ENCODE results near the gene VWA5B1. TPM values are rescaled to one million over a fixed set of nuclear protein-coding genes. Genes with fewer than 3 reads are reported as not detected.

VWA5B1 gene
- total RNA-seq, 2 donors from 2014 or later = 0.44 TPM; not detected in 1

DNA sequence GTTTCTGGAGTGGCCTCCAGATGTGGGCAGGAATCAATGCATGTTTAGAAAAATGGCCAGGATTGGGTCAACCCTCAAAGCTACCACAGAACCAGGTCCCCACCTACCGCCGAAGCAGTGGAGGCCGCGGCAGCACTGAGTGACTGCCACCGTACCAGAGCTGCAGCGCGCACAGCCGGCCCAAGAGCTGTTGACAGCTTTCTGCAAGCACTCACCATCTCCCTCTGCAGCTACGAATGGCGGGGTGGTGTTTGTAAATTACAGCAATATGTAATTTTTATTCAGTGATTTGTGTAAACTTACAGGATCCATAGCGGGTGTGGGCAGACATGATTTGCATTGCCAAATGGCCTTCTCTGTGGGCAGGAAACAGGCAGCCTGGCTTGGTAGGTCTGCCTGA is 98.9 kb downstream of the VWA5B1 start:
- no peak overlapping the region for H3K4me3 Mint-ChIP-seq
- TF ChIP-seq, protein P1, sequence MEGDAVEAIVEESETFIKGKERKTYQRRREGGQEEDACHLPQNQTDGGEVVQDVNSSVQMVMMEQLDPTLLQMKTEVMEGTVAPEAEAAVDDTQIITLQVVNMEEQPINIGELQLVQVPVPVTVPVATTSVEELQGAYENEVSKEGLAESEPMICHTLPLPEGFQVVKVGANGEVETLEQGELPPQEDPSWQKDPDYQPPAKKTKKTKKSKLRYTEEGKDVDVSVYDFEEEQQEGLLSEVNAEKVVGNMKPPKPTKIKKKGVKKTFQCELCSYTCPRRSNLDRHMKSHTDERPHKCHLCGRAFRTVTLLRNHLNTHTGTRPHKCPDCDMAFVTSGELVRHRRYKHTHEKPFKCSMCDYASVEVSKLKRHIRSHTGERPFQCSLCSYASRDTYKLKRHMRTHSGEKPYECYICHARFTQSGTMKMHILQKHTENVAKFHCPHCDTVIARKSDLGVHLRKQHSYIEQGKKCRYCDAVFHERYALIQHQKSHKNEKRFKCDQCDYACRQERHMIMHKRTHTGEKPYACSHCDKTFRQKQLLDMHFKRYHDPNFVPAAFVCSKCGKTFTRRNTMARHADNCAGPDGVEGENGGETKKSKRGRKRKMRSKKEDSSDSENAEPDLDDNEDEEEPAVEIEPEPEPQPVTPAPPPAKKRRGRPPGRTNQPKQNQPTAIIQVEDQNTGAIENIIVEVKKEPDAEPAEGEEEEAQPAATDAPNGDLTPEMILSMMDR (conservative IDR thresholded peaks at IDR 0.05) = no peak
- H3K27me3 Mint-ChIP-seq (ENCODE audit: insufficient read depth) = peaks cover 89% of the 10 kb centered on the region
- H3K9me3 Mint-ChIP-seq = peaks cover 1% of the 10 kb centered on the region
- WGBS, 2 experiments (ENCODE audit: insufficient coverage in 1 of 2, insufficient read length in 1 of 2) = 92 to 100% methylated on average over 5 to 11 of the region's 11 CpGs
- Histone ChIP-seq H3K27me3 (ENCODE audit: control insufficient read depth, insufficient read depth, low read length, poor library complexity, severe bottlenecking) (peaks cover 81% of the 10 kb centered on the region), H3K27ac (ENCODE audit: low read depth, low read length) (no peak overlapping the region), H3K4me3 (ENCODE audit: low read length) (no peak overlapping the region), H3K36me3 (ENCODE audit: control insufficient read depth, insufficient read depth, low read length) (no peaks in the 10 kb centered on the region), H3K9me3 (ENCODE audit: control insufficient read depth, low read length) (no peaks in the 10 kb centered on the region), H3K4me1 (ENCODE audit: control insufficient read depth, insufficient read depth, low read length) (peaks cover 3% of the 10 kb centered on the region), H3K9ac (ENCODE audit: extremely low read depth, low read length, poor library complexity, severe bottlenecking) (no peak overlapping the region)
- DNase-seq = no peak
- no peak overlapping the region for H3K27ac Mint-ChIP-seq
- peaks cover 8% of the 10 kb centered on the region for H3K4me1 Mint-ChIP-seq
- no peaks in the 10 kb centered on the region for H3K36me3 Mint-ChIP-seq (ENCODE audit: low read depth)

DNA sequence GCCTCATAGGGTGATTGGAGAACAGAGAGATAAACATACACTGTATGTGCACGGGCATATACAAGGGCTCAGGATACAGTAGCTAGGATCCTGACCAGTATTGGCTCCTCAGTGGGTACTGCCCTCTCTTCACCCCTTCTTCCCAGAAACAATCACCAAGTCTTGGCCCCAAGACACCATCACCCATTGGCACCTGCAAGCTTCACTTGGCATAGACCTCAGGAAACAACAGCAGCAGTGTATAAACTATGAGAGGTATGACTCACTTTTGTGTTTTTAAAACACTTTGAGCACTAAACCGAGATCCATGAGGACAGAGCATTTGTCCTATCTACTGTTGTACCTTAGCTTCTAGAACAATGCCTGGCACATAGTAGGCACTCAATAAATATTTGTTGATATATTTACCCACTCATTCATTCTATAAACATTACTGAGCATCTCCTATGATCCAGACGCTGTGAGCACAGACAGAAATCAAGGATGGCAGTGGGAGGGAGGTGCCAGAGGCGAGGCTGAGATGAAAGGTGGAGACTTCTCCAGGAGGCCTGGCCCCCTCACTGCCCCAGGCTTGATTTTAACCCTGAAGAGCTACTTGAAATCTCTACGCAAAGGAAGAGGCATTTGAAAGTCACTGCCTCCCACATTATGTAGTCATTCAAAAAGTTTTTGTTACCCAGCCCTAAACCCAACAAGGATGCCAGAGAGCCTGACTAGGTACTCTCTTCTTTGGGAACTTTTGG is 100.1 kb downstream of the VWA5B1 start:
- TF ChIP-seq, protein P1 (conservative IDR thresholded peaks at IDR 0.05) = no peak
- Histone ChIP-seq H3K9ac (ENCODE audit: extremely low read depth, low read length, poor library complexity, severe bottlenecking) (no peak overlapping the region), H3K27me3 (ENCODE audit: control insufficient read depth, insufficient read depth, low read length, poor library complexity, severe bottlenecking) (peaks cover 84% of the 10 kb centered on the region), H3K4me3 (ENCODE audit: low read length) (no peak overlapping the region), H3K9me3 (ENCODE audit: control insufficient read depth, low read length) (no peaks in the 10 kb centered on the region), H3K27ac (ENCODE audit: low read depth, low read length) (no peak overlapping the region), H3K4me1 (ENCODE audit: control insufficient read depth, insufficient read depth, low read length) (peaks cover 3% of the 10 kb centered on the region), H3K36me3 (ENCODE audit: control insufficient read depth, insufficient read depth, low read length) (no peaks in the 10 kb centered on the region)
- H3K4me3 Mint-ChIP-seq = no peak overlapping the region
- DNase-seq = no peak
- peaks cover 5% of the 10 kb centered on the region for H3K9me3 Mint-ChIP-seq
- peaks cover 96% of the 10 kb centered on the region for H3K27me3 Mint-ChIP-seq (ENCODE audit: insufficient read depth)
- no peak overlapping the region for H3K27ac Mint-ChIP-seq
- H3K4me1 Mint-ChIP-seq = peaks cover 4% of the 10 kb centered on the region
- WGBS, 2 experiments (ENCODE audit: insufficient coverage in 1 of 2, insufficient read length in 1 of 2) = 71 to 87% methylated on average over 3 to 5 of the region's 5 CpGs
- H3K36me3 Mint-ChIP-seq (ENCODE audit: low read depth) = no peaks in the 10 kb centered on the region

DNA sequence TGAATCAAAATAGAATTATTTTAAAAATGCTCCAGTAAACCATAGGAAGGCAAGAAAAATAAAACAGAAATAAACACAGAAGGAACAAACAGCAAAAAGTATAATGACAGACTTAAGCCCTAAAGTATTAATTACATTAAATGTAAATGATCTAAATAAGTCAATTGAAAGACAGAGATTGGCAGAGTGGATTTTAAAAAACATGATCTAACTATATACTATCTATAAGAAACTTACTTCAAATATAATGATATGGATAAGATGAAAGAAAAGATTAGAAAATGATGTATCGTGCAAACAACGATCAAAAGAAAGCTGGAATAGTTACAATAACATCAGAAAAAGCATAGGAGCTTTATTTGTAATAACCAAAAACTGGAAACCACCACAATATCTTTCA is 104.6 kb downstream of the VWA5B1 start:
- Histone ChIP-seq H3K4me3 (ENCODE audit: low read length) (no peak overlapping the region), H3K27ac (ENCODE audit: low read depth, low read length) (no peak overlapping the region), H3K4me1 (ENCODE audit: control insufficient read depth, insufficient read depth, low read length) (peaks cover 4% of the 10 kb centered on the region), H3K27me3 (ENCODE audit: control insufficient read depth, insufficient read depth, low read length, poor library complexity, severe bottlenecking) (peaks cover 97% of the 10 kb centered on the region), H3K9me3 (ENCODE audit: control insufficient read depth, low read length) (no peaks in the 10 kb centered on the region), H3K36me3 (ENCODE audit: control insufficient read depth, insufficient read depth, low read length) (no peaks in the 10 kb centered on the region), H3K9ac (ENCODE audit: extremely low read depth, low read length, poor library complexity, severe bottlenecking) (no peak overlapping the region)
- DNase-seq = no peak
- H3K36me3 Mint-ChIP-seq (ENCODE audit: low read depth) = no peaks in the 10 kb centered on the region
- 96% methylated on average over 2 of the region's 2 CpGs; no CpG with 5 or more reads in 1 of the 2 experiments for WGBS, 2 experiments (ENCODE audit: insufficient coverage in 1 of 2, insufficient read length in 1 of 2)
- H3K27ac Mint-ChIP-seq = no peak overlapping the region
- H3K9me3 Mint-ChIP-seq = peaks cover 10% of the 10 kb centered on the region
- peaks cover 99% of the 10 kb centered on the region for H3K27me3 Mint-ChIP-seq (ENCODE audit: insufficient read depth)
- no peak overlapping the region for H3K4me3 Mint-ChIP-seq
- TF ChIP-seq, protein P1 (conservative IDR thresholded peaks at IDR 0.05) = no peak
- peaks cover 12% of the 10 kb centered on the region for H3K4me1 Mint-ChIP-seq
